GM12878 (cell line): Measurements from ENCODE around the gene SARS2. TPM values are rescaled to one million over a fixed set of nuclear protein-coding genes. Genes with fewer than 3 reads are reported as not detected.

Experiments used
- ATAC-seq: fragments of 200-7000 bp; cut with Tn5 transposase; 3 replicates; pipeline ENCODE4 v1.9.1; 2020; ENCODE audit warnings: mild to moderate bottlenecking, moderate library complexity
- BruUV-seq: library from RNA; stranded (reverse); fragments of 400-500 nt; replicated peaks from 2 replicates; lab custom pipeline; 2021; lab: Mats Ljungman, UMichigan
- CTCF ChIA-PET: fragments of 300-600 bp; sonication (Branson Sonifier 250); formaldehyde crosslinking; extraction: SDS; loops from one replicate; lab custom pipeline; 2021; ENCODE audit warnings: inconsistent platforms; lab: Yijun Ruan, JAX
- POLR2A ChIA-PET: fragments of 350-600 bp; formaldehyde crosslinking; extraction: SDS; loops from one replicate; lab custom pipeline; 2021; ENCODE audit warnings: inconsistent platforms; lab: Charles Lee
- RAD21 ChIA-PET: fragments of 300-600 bp; sonication (Branson Sonifier 250); formaldehyde crosslinking; loops from one replicate; lab custom pipeline; 2023; ENCODE audit warnings: antibody characterized with exemption; ENCODE audit not compliant: unreplicated experiment; lab: Charles Lee
- SMC1A ChIA-PET: fragments of 300-600 bp; sonication (Branson Sonifier 250); formaldehyde crosslinking; loops from one replicate; lab custom pipeline; 2023; ENCODE audit not compliant: unreplicated experiment, uncharacterized antibody; lab: Charles Lee
- DNase-seq: peaks from one replicate; pipeline ENCODE4 v3.0.0-alpha.2; 2011; ENCODE audit warnings: low read depth, low spot score
- FAIRE-seq: peaks from 3 replicates; lab custom pipeline; 2011; peaks lifted over from hg19 to GRCh38; lab: Jason Lieb, UNC
- H2AFZ ChIP-seq: 2 replicates; pipeline ENCODE4 v1.6.0; 2011; ENCODE audit warnings: low read depth, low read length, control low read depth; ENCODE audit not compliant: control insufficient read depth
- H3K27ac ChIP-seq: 2 replicates; pipeline ENCODE4 v1.5.1; 2011; ENCODE audit warnings: control low read depth; ENCODE audit not compliant: control insufficient read depth, insufficient read depth
- H3K27me3 ChIP-seq, 2 experiments: replicated peaks in 1 of 2; 2 replicates each; pipeline versions ENCODE4 v1.6.0 to v1.6.1; 2011; ENCODE audit warnings: low read length in 1 of 2; ENCODE audit not compliant: control insufficient read depth in 2 of 2, insufficient read depth in 2 of 2
- H3K36me3 ChIP-seq, 2 experiments: 2 replicates each; pipeline ENCODE4 v1.5.1; 2011; ENCODE audit warnings: low read length in 1 of 2; ENCODE audit not compliant: control insufficient read depth in 2 of 2, insufficient read depth in 2 of 2
- H3K4me1 ChIP-seq: 2 replicates; pipeline ENCODE4 v1.6.1; 2011; ENCODE audit warnings: mild to moderate bottlenecking, low read length, moderate library complexity, mixed read lengths; ENCODE audit not compliant: control insufficient read depth, insufficient read depth
- H3K4me2 ChIP-seq: 2 replicates; pipeline ENCODE4 v1.6.0; 2011; ENCODE audit warnings: control low read depth; ENCODE audit not compliant: control insufficient read depth, insufficient read depth
- H3K4me3 ChIP-seq: fragments of 200-600 bp; sonication (generic); 2 replicates; pipeline ENCODE4 v1.5.1; 2016
- H3K79me2 ChIP-seq: 2 replicates; pipeline ENCODE4 v1.6.0; 2011; ENCODE audit warnings: low read length; ENCODE audit not compliant: control insufficient read depth, insufficient read depth
- H3K9ac ChIP-seq: 2 replicates; pipeline ENCODE4 v1.8.0; 2011; ENCODE audit warnings: low read length, control low read depth, mixed read lengths; ENCODE audit not compliant: control insufficient read depth, insufficient read depth
- H3K9me3 ChIP-seq: replicated peaks from 3 replicates; pipeline ENCODE4 v1.5.1; 2011; ENCODE audit warnings: mild to moderate bottlenecking, low read length; ENCODE audit not compliant: control insufficient read depth, insufficient read depth
- H4K20me1 ChIP-seq: 2 replicates; pipeline ENCODE4 v1.6.0; 2011; ENCODE audit not compliant: control insufficient read depth, insufficient read depth
- CBFB ChIP-seq: IDR thresholded peaks from 2 replicates; pipeline ENCODE4 v1.6.1; 2016; ENCODE audit warnings: antibody characterized with exemption, low read depth
- CTCF ChIP-seq, 3 experiments: IDR thresholded peaks in 2 of 3; conservative IDR thresholded peaks in 1 of 3; 2 replicates each; pipeline ENCODE4 v1.5.1; 2011; ENCODE audit warnings: low read depth in 3 of 3, low read length in 3 of 3, mild to moderate bottlenecking in 3 of 3, control low read depth in 2 of 3, moderate library complexity in 2 of 3, inconsistent platforms in 1 of 3, mixed read lengths in 1 of 3; ENCODE audit not compliant: control insufficient read depth in 2 of 3, insufficient read depth in 1 of 3; ENCODE audit errors: extremely low read depth in 1 of 3
- E2F4 ChIP-seq: IDR thresholded peaks from 2 replicates; pipeline ENCODE4 v1.6.1; 2012; ENCODE audit warnings: low read depth, low read length, improper control_type of control experiment
- EED ChIP-seq: sonication (generic); IDR thresholded peaks from 2 replicates; pipeline ENCODE4 v1.6.1; 2016; ENCODE audit warnings: antibody characterized with exemption, low read depth
- POLR2A ChIP-seq: IDR thresholded peaks from 2 replicates; pipeline ENCODE4 v1.6.1; 2011; ENCODE audit warnings: low read depth, mild to moderate bottlenecking, low read length
- SREBF2 ChIP-seq: IDR thresholded peaks from 2 replicates; pipeline ENCODE4 v1.6.1; 2012; ENCODE audit warnings: mild to moderate bottlenecking, low read length
- WGBS: methylation state at CpG from one replicate; pipeline ENCODE4 v1.1.6; 2016; ENCODE audit warnings: low lambda C conversion rate; ENCODE audit not compliant: insufficient replicate concordance, insufficient coverage; ENCODE audit errors: missing lambda C conversion rate; 5-methylcytosine and 5-hydroxymethylcytosine counted together
- in situ Hi-C: fragments of 300-500 bp; cut with MboI; formaldehyde crosslinking; loops from 9 replicates; pipeline ENCODE4 v1.14.3; 2018; ENCODE audit warnings: mixed read lengths
- intact Hi-C: fragments of 100-400 bp; cut with micrococcal nuclease; formaldehyde crosslinking; loops from one replicate; pipeline ENCODE4 v1.14.2; 2022; ENCODE audit not compliant: unreplicated experiment
- polyA plus RNA-seq, 11 experiments: library from polyadenylated mRNA; depleted of rRNA in 4 of 11; unstranded in 6 of 11; stranded (reverse) in 5 of 11; fragments of >200 nt; fragmentation: Nextera tagmentation in 4 of 11; fragmentation: Illumina TruSeq in 1 of 11; extraction: Ambion mirVana in 4 of 11; extraction: Trizol in 1 of 11; gene quantifications; 1 replicate in 1 of 11; 2 replicates in 10 of 11; pipeline versions ENCODE4 v1.2.1 to v1.2.3, GENCODE V29; 2011 to 2016; ENCODE audit warnings: inconsistent platforms in 2 of 11, missing spikeins in 2 of 11, low read depth in 1 of 11
- total RNA-seq, 4 experiments: library from RNA; depleted of rRNA in 3 of 4; stranded (reverse); fragments of >200 nt in 3 of 4; fragmentation: Illumina TruSeq in 1 of 4; extraction: Trizol in 1 of 4; gene quantifications; 2 replicates each; pipeline versions ENCODE4 v1.2.1 to v1.2.3, GENCODE V29; 2013 to 2021

Gene SARS2
- total and polyA plus RNA-seq, 10 of the 15 experiments (the other 5 are each of a cell fraction or from before 2014, with no cell fraction given) = 2.6 to 50.3 (median 27.5) TPM

- no peaks in the 10 kb centered on the region for H3K4me1 ChIP-seq
- H3K27ac ChIP-seq = no peak overlapping the region
- RAD21 ChIA-PET = no interaction called here
- TF ChIP-seq POLR2A = peak; percentile 24; the same call in 1 of the 2 replicates
- TF ChIP-seq E2F4 = no peak
- TF ChIP-seq, all 136 proteins: peak for 1
- ATAC-seq (no peak), DNase-seq (no peak), FAIRE-seq (no peak)
- SMC1A ChIA-PET = no interaction called here
- intact Hi-C loops (no loop called here), in situ Hi-C loops (no loop called here)
- peaks cover 7 to 12% of the 10 kb centered on the region in 2 experiments for H3K36me3 ChIP-seq
- no peaks in the 10 kb centered on the region for H3K9me3 ChIP-seq
- H3K79me2 ChIP-seq = peaks cover 3% of the 10 kb centered on the region; the same call in 1 of the 2 replicates
- CTCF ChIA-PET = interaction anchor here (1.0 kb wide), 2 partner anchors 22 to 23 kb away, joined by 3 to 5 read pairs; partner anchors contain the start of genes MRPS12 and SARS2
- BruUV-seq = no TSS peak
- H2AFZ ChIP-seq = no peak overlapping the region
- no peaks in the 10 kb centered on the region for H4K20me1 ChIP-seq
- POLR2A ChIA-PET = no interaction called here
- H3K4me2 ChIP-seq = no peak overlapping the region
- WGBS = 97% methylated on average over 28 of the region's 29 CpGs
- no peak overlapping the region for H3K9ac ChIP-seq
- H3K27me3 ChIP-seq = no peaks in the 10 kb centered on the region
- no peak overlapping the region for H3K4me3 ChIP-seq
Observed at GRCh38 chr19:38907227-38907626, 23.3 kb downstream of the SARS2 start.

GRCh38 chr19:38905620-38906019 is 24.9 kb downstream of the SARS2 start:
- FAIRE-seq = no peak
- peaks cover 7 to 12% of the 10 kb centered on the region in 2 experiments for H3K36me3 ChIP-seq
- no TSS peak for BruUV-seq
- TF ChIP-seq EED (no peak), CTCF (IDR thresholded peaks at IDR 0.05 in 2 of 3, conservative IDR thresholded peaks at IDR 0.05 in 1 of 3; ENCODE audit: control insufficient read depth in 2 of 3, extremely low read depth in 1 of 3, insufficient read depth in 1 of 3, low read depth in 3 of 3, low read length in 3 of 3) (no peak), SREBF2 (no peak), CBFB (no peak)
- DNase-seq = no peak
- ChIA-PET CTCF (interaction anchor here (1.3 kb wide), 1 partner anchor 25 kb away, joined by 4 read pairs; the partner anchor contains the start of genes MRPS12 and SARS2), SMC1A (no interaction called here), POLR2A (no interaction called here), RAD21 (no interaction called here)
- no peaks in the 10 kb centered on the region; the same call in 2 of the 3 replicates for H3K9me3 ChIP-seq
- H3K79me2 ChIP-seq = peaks cover 14% of the 10 kb centered on the region
- in situ Hi-C loops = no loop called here
- H3K4me2 ChIP-seq = no peak overlapping the region
- no peaks in the 10 kb centered on the region for H3K27me3 ChIP-seq
- no peak overlapping the region for H3K9ac ChIP-seq
- H4K20me1 ChIP-seq = no peaks in the 10 kb centered on the region
- no peak for ATAC-seq
- no peak overlapping the region for H2AFZ ChIP-seq
- 98% methylated on average over 4 of the region's 4 CpGs for WGBS
- intact Hi-C loops = no loop called here
- no peak overlapping the region for H3K4me3 ChIP-seq
- H3K4me1 ChIP-seq = no peaks in the 10 kb centered on the region
- H3K27ac ChIP-seq = no peak overlapping the region
